Stimulated activated CD4-positive, alpha-beta T cell treated with anti-CD3 and anti-CD28 coated beads, Interleukin-15, amount 100 ng/mL, for 24 hours (primary cell): ENCODE data around the gene GCM1.
"Not testable (repeated sequence)": the region's sequence is repeated elsewhere in the genome, so short reads cannot be mapped to it uniquely, and the experiment has no call there.

Experiments
- DNase-seq: peaks from one replicate; pipeline ENCODE4 v3.0.0-alpha.2; 2020

The GCM1 gene, protein sequence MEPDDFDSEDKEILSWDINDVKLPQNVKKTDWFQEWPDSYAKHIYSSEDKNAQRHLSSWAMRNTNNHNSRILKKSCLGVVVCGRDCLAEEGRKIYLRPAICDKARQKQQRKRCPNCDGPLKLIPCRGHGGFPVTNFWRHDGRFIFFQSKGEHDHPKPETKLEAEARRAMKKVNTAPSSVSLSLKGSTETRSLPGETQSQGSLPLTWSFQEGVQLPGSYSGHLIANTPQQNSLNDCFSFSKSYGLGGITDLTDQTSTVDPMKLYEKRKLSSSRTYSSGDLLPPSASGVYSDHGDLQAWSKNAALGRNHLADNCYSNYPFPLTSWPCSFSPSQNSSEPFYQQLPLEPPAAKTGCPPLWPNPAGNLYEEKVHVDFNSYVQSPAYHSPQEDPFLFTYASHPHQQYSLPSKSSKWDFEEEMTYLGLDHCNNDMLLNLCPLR

DNA sequence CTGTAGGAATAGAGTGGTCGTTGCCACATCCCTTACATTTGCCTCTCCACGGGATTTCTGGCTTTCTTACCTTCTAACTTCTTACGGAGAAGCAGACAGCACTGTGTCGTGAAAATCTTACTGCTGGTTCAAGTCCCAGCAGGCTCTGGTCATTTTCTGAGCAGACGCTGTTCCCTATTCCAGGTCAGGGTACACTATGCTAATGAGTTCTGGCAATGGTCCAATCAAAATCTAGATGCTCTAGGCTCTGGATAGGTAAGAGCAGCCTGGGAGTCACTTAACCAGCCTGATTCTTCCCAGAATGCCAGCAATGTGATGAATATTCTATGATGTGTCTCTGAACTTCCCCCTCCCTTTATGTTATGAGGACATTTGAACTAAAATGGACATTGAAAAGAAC is at the start of gene GCM1:
Gene GCM1 (minus strand): TSS at position 158 of the 400 bp plus-strand sequence. CDS start 3,209 bp downstream, outside the sequence.
- DNase-seq: no peak

DNA sequence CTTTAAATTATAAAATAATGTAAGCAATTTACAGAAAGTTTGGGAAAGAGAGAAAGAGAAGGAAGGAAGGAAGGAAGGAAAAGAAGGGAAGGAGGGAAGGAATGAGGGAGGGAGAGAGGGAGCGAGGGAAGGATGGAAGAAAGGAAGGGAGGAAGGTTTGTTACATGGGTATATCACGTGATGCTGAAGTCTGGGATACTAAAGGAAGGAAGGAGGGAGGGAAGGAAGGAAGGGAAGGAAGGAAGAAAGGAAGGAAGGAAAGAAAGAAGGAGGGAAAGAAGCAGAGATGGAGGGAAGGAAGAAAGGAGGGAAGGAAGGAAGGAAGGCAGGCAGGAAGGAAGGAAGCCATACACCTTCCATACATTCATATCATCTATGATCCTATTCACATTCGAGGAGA is 48.9 kb upstream of the GCM1 start:
- no peak for DNase-seq

DNA sequence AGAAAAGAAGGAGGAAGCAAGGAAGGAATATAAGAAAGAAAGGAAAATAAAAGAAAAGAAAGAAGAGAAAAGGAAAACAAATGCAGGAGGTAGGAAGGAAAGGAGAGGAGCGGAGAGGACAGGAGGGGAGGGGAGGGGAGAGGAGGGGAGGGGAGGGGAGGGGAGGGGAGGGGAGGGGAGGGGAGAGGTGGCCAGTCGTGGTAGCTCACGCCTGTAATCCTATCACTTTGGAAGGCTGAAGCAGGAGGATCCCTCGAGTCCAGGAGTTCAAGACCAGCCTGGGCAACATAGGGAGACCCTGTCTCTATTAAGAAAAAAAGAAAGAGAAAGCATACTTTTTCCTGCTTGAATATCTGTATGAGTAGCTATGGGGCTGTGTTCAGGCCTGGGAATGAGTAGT is 46.4 kb upstream of the GCM1 start:
- DNase-seq: no peak

DNA sequence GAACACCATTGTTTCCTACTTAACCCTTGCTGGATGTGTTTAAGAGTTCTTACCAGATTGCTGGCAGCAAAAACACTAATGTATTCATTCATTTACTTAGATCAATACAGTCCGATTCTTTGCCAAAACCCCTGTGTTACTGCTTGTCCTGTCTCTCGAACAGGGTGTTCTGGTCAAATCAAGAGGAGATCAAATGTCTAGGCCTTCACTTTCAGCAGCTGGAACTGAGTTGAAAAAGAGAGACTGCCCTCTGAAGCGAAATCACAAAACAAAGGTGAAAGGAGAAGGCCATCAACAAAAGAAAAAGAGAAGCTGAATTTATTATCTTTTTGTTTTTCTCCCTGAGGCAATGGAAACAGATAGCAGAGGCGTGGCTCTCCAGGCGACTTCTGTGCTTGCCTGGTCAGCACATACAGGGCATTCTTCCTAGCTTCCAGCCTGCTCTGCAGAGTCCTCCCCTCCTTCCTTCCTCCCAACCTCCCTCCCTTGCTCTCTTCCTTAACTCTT is 44.1 kb upstream of the GCM1 start:
- DNase-seq: no peak

DNA sequence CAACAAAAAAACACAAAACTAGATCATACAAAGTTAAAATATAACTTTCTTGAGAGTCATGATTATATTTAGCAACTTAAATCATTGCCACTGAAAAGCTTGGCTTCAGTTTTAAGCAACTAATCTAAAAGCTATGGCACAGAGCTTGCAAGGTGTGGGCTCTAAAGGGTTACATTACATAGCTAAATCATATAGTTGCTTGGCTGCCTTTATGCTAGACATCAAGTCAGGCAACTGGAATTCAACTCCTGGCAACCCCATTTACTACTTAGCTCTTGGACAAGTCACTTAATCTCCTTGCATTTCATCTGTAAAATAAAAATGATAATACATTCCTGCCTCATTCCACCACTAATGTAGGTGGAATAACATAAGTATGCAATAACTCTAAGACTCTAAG is 40.9 kb upstream of the GCM1 start:
- no peak for DNase-seq

DNA sequence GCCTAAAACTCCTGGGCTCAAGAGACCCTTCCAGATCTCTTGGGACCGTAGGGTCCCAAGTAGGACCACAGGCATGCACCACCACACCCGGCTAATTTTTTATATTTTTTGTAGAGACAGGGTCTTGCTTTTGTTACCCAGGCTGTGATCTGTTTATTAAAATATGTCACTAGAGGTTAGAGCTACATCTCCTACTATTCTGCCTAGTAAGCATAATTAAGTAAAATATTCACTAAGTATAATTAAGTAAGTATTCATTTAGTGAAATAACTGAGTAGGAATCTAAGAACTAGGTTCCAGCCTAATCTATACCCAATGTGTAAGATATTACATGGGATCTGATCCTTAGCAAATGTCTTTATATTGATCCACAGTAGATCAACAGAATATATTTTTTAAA is 40.2 kb upstream of the GCM1 start:
- no peak for DNase-seq

DNA sequence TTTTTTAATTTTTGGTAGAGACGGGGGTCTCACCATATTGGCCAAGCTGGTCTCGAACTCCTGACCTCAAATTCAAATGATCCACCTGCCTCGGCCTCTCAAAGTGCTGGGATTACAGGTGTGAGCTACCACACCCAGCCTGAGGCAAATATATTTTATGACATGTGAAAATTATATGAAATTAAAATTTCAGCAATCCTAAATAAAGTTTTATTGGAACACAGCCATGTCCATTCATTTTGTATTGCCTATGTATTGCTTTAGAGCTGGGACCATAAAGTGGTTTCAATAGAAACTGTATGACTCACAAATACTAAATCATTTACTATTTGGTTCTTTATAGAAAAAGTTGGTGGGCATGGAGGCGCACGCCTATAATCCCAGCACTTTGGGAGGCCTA is 32.0 kb upstream of the GCM1 start:
- no peak for DNase-seq

DNA sequence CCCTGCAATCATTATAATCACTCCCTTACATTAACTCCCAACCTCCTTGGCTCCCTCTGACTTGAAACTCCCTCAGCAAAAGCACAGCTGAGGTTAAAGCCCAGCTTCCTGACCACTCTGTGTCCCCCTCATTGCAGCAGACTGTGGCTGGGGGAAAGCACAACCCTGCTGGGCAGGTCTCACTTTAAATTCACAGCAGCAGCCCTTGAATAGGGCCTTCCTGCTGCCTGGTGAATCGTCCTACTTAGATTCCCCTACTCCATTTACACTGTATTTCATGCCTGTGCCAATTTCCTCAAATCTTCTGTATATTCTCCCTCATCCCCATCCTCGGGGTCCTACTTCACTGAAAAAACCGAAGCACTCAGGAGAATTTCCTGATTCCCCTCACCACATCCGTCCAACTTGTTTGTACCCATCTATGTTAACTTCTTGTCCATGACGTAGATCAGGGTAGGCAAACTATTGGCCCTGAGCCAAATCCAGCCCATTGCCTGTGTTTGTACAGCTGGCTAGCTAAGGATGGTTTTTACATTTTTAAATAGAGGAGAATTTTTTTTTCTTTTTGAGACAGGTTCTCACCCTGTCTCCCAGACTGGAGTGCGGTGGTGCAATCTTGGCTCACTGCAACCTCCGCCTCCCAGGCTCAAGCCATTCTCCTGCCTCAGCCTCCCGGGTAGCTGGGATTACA is 31.5 kb upstream of the GCM1 start:
- DNase-seq: peak; percentile 26

DNA sequence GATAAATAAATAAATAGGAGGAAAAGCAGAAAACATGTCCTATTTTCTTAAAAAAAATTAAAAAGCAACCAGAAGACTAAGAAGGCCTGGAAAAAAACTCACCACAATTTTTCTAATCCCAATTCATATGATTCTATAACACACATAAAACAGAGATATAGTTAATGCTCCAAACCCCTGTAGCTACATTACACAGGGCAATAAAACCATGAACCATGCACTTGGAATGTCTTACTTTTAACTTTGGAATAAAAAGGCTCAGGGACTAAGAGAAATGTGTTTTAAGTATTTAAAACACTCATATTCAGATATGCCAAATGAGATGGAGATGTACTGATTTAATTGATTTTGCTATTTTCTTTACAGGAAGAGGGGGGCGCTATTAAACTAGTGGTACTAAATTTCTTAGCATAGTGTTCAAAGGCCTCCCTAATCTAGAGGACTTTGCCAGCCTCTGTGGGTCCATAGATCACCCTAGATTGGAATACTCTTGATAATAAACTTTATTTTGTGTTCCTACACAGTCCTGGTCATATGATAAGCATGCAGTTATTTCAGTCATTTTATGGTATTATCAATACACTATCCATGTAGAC is 30.3 kb upstream of the GCM1 start:
- DNase-seq: no peak

DNA sequence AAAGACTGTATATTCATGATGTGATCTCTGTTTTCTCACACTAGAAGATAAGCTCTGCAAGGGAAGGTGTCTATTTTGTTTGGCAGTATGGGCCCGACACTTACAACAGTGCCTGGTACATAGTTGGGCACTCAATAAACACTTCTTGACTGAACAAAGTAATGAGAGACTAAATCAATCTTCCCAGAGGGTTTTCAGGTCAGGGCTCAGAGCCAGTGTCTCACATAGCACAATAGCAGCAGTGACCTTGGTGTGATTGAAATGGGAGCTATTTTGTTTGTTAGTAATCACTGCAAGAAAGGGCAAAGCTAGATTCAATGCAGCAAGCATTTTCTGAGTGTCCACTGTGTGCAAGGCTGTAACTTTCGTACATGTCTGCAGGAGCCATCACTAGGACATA is 26.4 kb upstream of the GCM1 start:
- no peak for DNase-seq

DNA sequence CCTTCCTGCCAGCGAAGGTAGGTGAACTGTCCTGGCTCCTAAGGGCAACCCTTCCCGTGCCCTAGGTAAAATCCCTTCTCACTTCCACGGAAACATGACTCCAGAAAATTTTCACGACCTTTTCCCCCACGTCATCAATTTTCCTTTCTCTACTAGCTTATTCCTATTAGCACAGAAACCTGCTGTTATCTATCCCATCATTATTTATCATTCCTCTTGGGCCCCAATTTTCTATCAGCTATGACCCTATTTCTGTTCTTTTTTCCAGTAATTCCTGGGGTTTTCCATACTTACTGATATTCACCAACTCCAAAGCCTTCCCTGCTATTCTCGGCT is 23.8 kb upstream of the GCM1 start:
- no peak for DNase-seq

DNA sequence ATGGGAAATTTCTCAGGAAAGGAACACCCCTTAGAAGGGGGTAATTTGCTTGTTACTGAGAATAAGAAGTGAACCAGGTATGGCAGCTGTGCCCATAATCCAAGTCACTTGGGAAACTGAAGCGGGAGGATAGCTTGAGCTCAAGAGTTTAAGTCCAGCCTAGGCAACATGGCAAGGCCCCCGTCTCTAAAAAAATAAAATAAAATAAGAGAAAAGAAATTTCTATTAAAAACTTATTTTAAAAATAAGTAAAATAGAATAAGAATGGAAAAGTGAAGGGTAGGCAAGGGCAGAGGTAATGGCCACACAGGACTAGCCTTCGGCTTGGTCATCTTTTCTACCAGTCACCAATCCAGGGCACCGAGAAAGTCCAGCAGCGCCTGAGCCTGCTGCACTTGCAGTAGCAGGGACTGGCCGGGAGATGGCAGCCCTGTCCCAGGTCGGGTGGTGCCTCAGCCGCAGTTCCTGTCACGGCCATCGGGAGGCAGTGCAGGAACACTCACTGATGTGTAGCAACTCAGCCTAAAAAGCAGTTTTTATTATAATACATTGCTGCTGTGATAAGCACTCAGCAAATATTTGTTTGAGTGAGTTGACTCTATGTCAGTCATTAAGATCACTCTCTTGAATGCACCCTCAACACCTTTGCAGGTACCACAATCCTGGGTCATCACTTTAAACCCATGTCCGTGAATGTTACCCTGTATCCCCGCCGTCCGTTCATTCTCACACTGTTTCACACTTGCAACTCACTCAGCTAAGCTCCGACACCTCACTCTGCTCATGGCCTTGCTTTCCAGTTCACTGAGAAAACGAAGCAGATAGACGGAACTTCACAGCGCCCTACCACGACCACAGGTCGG is 23.2 kb upstream of the GCM1 start:
- peak; percentile 91 for DNase-seq

DNA sequence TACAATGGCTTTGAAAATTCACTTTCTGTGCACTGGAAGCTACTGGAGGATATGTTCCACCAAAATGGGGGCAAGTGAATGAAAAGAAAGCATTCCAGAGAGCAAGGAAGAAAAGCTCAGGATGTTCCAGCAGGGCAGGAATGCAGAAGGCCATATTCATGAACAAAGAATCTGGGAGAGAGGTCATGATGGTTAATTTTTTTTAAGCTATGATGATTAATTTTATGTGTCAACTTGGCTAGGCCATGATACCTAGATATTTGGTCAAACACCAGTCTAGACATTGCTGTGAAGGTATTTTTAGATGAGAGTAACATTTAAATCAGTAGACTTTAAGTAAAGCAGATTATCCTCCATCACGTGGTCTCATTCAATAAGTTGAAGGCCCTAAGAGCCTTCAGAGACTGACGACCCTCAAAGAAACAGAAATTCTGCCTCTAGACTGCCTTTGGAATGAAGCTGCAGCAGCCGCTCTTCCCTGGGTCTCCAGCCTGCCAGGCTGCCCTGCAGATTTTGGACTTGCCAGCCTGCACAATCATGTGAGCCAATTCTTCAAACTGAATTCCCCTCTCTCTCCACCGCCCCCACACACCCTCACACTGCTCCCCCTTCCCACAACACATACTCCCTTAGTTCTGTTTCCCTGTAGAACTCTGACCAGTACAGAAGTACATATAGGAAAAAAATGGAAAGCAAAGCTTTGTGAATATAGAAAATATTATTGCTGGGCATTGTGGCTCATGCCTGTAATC is 20.1 kb upstream of the GCM1 start:
- no peak for DNase-seq

DNA sequence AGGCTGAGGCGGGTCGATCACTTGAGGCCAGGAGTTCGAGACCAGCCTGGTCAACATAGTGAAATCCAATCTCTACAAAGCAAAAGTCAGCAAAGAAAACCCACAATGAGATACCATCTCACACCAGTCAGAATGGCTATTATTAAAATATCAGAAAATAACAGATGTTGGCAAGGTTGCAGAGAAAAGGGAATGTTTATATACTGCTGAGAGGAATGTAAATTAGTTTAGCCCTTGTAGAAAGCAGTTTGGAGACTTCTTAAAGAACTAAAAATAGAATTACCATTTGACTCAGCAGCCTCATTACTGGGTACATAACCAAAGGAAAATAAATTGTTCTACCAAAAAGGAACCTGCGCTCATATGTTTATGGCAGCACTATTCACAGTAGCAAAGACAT is 16.7 kb upstream of the GCM1 start:
- DNase-seq: no peak

DNA sequence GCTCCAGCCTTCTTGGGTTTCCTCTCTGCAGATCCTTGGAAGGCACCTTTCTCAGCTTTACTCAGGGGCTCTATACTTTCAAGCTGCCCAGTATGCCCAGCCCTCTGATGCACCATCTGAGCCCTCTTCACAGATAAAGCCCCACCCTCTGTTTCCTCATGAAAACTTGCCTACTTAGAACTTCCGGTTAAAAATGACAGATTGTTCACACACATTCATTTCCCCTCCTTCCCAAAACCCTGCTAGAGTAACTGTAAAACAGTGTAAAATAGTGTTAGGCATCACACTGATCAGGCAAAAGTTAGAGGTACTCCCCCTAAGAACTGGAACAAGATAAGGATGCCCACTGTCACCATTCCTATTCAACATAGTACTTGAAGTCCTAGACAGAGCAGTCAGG is 14.0 kb upstream of the GCM1 start:
- DNase-seq: no peak

DNA sequence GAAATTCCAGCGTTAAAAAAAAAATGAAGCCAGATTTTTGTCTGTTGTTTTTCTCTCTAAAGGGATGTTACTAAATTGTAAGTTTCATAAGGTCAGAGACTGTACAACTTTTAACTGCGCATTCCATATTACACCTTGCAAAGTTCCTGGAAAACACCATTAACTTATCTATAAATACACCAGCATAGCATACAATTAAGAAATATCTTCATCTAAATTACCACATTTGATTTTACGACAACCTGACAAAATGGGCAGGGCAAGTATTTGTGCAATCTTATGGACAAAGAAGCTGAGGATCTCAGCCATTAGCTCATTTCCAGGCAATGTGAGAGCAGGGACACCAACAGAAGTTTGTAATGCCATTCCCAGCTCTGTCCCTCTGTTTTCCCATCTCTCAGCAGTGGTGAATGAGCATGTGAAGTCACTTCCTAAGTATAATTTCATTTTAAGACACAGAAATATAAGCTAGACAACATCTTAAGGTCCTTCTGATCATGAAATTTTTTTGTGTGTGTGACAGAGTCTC is 12.9 kb upstream of the GCM1 start:
- no peak for DNase-seq

DNA sequence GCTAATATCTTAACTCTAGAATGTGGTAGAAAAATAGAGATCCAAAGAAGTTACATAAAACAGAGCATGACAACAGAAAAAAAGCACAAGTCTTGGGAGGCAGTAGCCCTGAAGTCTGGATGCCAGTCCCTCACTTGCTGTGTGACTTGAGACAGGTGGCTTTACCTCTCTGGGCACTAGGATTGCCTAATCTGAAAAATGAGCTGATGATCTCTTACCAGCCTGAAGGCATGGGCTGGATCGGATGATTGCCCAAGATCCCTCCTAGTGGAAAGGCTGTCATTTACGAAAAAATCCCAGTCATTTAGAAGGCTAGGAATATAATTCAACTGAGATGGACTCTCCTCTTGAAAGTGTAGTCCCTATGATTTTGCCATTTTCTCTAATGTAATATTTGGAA is 10.9 kb upstream of the GCM1 start:
- no peak for DNase-seq

DNA sequence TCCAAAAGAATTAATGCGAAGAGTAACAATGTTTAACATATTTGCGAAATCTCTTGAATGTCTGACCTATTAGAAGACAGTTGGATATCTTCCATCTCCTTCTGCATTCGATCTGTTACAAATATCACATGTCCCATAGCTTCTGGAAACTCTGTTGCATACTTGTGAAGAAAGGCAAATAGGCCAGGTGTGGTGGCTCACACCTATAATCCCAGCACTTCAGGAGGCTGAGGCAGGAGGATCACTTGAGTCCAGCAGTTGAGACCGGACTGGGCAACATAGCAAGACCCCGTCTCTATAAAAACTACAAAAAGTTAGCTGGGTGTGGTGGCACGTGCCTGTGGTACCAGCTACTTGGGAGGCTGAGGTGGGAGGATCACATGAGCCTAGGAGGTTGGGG is 9.4 kb upstream of the GCM1 start:
- DNase-seq: not testable (repeated sequence)

DNA sequence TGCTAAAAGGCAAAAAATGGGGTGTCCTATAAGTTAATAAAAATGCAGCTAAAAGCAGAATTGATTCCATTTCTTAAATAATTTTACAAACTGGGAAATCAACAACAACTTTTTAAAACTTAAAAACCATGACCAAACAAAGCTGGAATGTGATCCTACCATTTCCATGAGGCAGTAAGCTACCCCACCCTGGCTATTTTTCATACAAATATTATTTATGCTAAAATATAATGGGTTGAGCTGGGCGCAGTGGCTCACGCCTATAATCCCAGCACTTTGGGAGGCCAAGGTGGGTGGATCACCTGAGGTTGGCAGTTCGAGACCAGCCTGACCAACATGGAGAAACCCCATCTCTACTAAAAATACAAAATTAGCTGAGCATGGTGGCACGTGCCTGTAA is 6.6 kb upstream of the GCM1 start:
- not testable (repeated sequence) for DNase-seq

DNA sequence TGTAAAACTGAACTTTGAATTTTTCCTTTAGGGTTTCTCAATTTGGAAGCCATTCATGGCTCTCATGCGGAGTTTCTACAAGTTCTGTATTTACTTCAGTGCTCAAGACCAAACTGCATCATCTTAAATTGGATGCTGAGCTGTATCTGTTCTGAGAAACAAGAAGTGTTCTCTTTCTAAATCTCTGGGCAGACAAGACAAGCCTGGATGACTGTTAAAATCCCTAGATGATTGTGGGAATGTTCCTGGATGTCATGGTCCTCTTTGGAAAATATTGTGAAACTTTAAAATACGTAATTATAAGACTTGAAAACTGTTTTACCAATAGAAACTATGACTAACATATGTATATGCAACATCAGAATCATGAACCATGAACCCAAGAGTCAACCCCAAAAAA is 6.2 kb upstream of the GCM1 start:
- no peak for DNase-seq

DNA sequence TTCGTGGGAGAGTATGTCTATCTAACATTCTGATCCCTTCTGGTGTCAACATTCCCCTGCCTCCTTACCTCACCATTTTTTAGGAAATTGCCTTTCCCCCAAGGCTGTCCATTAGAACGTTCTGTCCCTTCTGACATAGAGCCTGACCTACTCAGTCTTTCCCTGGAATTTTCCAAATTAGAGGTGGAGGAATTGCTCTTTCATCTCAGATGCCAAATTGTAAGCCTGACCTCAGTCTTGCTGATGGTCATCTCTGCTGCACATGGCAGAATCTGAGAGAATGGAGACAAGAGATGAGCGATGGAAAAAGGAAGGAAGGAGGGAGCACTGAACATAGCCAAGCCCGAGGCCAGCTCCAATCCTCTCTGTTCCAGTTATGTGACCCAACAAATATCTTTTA is 5.4 kb upstream of the GCM1 start:
- DNase-seq: no peak

DNA sequence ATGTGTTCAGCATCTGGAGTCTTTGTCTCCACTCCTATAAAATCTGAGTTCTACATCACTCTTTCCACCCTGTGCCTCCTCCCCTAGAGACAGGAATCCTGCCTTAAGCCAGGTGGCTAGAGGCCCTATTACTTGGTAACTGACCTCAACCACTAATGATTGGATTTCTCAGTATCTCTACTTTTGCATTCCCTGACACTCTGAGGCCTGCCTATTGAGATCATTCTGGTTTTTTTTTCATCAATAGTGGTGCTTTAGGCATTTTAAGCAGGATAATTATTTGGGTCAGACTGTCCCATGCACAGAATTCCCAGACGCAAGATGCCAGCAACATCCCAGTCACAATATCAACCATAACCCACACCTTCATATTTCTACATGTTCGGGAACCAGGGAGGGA is 3.9 kb upstream of the GCM1 start:
- no peak for DNase-seq
